H1 (cell line): ENCODE measurements around the gene IRF2BP2. TPM values are rescaled to one million over a fixed set of nuclear protein-coding genes. Genes with fewer than 3 reads are reported as not detected.

Experiments used
- CBX8 ChIP-seq: fragments of 300-800, 300-1000 bp; sonication (generic); IDR thresholded peaks from 2 replicates; pipeline ENCODE4 v1.7.1; 2016; ENCODE audit warnings: low read depth, low read length, borderline replicate concordance
- CHD7 ChIP-seq: fragments of 300-600 bp; sonication (generic); IDR thresholded peaks from 2 replicates; pipeline ENCODE4 v1.7.1; 2012; ENCODE audit warnings: low read length, moderate library complexity, mild to moderate bottlenecking, inconsistent platforms; ENCODE audit not compliant: insufficient replicate concordance
- polyA plus RNA-seq, 7 experiments: library from polyadenylated mRNA; depleted of rRNA in 3 of 7; stranded (reverse) in 5 of 7; unstranded in 2 of 7; fragments of >200 nt in 5 of 7; fragments of 200-250 nt in 2 of 7; gene quantifications; 1 replicate in 5 of 7; 2 replicates in 1 of 7; 4 replicates in 1 of 7; pipeline versions ENCODE4 v1.2.1 to v1.2.3, GENCODE V29; 2011 to 2013; ENCODE audit warnings: missing spikeins in 2 of 7, mixed read lengths in 2 of 7
- total RNA-seq: library from RNA; stranded (reverse); fragmentation: NEBNext Ultra II Directional; extraction: Animal tissue kit (Norgen Biotek cat#: 25700); gene quantifications from 2 replicates; pipeline ENCODE4 v1.2.1, GENCODE V29; 2021

IRF2BP2 gene
- total and polyA plus RNA-seq, 2 of the 8 experiments (the other 6 are each of a cell fraction or from before 2014, with no cell fraction given) = 24.9 to 67.5 TPM

GRCh38 chr1:234606784-234607108 is 3.2 kb downstream of the IRF2BP2 start (continued):
- TF ChIP-seq CHD7 (no peak), CBX8 (no peak)
